ENCODE data around the gene CPT1B.

DNA sequence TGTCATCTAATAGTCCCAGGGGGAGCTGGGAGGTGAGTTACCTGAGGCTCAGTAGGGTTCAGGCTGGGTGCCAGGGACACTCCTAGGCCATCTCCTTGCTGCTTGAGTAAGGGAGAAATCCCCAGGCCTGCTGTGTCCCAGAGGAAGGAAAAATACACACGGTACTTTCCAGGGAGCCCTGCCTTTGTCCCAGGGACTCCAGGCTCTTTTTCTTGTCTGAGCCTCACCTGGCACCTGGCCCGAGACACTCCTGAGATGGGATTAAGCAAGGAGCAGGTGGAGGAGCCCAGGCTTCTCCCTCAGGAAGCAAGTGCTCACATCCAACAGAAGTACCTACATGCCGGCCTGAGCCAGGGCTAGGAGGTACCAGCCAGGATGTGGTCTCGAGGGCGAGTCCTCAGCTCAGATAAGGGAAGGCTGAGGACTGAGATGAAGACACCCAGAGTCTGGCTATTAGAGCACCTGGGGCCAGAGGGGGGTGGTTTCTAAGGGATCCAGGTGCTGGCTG is 33.4 kb downstream of the CPT1B start:
- TF ChIP-seq POLR2A (IDR thresholded peaks at IDR 0.05; ENCODE audit: low read depth) (no peak), EP300 (IDR thresholded peaks at IDR 0.05) (no peak), POLR2AphosphoS5 (IDR thresholded peaks at IDR 0.05) (no peak)
- TF ChIP-seq, protein P1, sequence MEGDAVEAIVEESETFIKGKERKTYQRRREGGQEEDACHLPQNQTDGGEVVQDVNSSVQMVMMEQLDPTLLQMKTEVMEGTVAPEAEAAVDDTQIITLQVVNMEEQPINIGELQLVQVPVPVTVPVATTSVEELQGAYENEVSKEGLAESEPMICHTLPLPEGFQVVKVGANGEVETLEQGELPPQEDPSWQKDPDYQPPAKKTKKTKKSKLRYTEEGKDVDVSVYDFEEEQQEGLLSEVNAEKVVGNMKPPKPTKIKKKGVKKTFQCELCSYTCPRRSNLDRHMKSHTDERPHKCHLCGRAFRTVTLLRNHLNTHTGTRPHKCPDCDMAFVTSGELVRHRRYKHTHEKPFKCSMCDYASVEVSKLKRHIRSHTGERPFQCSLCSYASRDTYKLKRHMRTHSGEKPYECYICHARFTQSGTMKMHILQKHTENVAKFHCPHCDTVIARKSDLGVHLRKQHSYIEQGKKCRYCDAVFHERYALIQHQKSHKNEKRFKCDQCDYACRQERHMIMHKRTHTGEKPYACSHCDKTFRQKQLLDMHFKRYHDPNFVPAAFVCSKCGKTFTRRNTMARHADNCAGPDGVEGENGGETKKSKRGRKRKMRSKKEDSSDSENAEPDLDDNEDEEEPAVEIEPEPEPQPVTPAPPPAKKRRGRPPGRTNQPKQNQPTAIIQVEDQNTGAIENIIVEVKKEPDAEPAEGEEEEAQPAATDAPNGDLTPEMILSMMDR (IDR thresholded peaks at IDR 0.05) = no peak

Data from esophagus muscularis mucosa (tissue), 4 donors.